Prostate gland (tissue), 2 donors: Measurements from ENCODE around the gene INPP5J. TPM values are rescaled to one million over a fixed set of nuclear protein-coding genes. Genes with fewer than 3 reads are reported as not detected.
"Not testable (repeated sequence)": the region's sequence is repeated elsewhere in the genome, so short reads cannot be mapped to it uniquely, and the experiment has no call there.

Experiments used
- DNase-seq: peaks from one replicate; pipeline ENCODE4 v3.0.0-alpha.2; 2019; ENCODE audit warnings: low spot score
- H3K27ac ChIP-seq, 2 donors: fragments of 200-600 bp; sonication (generic); 2 replicates each; pipeline ENCODE4 v1.5.1; 2017 to 2019
- H3K27me3 ChIP-seq: fragments of 200-600 bp; sonication (generic); replicated peaks from 2 replicates; pipeline ENCODE4 v1.5.1; 2019; ENCODE audit not compliant: insufficient read depth
- H3K36me3 ChIP-seq, 2 donors: fragments of 200-600 bp; sonication (generic); 1 replicate in 1 of 2; 2 replicates in 1 of 2; pipeline versions ENCODE4 v1.5.1 to v1.8.1; 2017 to 2019
- H3K4me1 ChIP-seq: fragments of 200-600 bp; sonication (generic); replicated peaks from 2 replicates; pipeline ENCODE4 v1.5.1; 2019
- H3K4me3 ChIP-seq, 2 donors: fragments of 200-600 bp; sonication (generic); 2 replicates each; pipeline ENCODE4 v1.5.1; 2017 to 2019
- H3K9me3 ChIP-seq: fragments of 200-600 bp; sonication (generic); 2 replicates; pipeline ENCODE4 v1.5.1; 2017
- CTCF ChIP-seq, 4 experiments: fragments of 200-600 bp in 2 of 4; fragments of 450-650 bp in 2 of 4; sonication (generic) in 2 of 4; IDR thresholded peaks; 1 replicate in 3 of 4; 2 replicates in 1 of 4; pipeline ENCODE4 v1.5.1; 2016 to 2019; ENCODE audit warnings: antibody characterized with exemption in 4 of 4, mild to moderate bottlenecking in 2 of 4, moderate library complexity in 2 of 4
- POLR2A ChIP-seq: fragments of 450-650 bp; IDR thresholded peaks from one replicate; pipeline ENCODE4 v1.6.1; 2016; ENCODE audit warnings: antibody characterized with exemption, mild to moderate bottlenecking
- POLR2AphosphoS5 ChIP-seq: sonication (generic); formaldehyde crosslinking; IDR thresholded peaks from one replicate; pipeline ENCODE4 v1.6.1; 2017; ENCODE audit warnings: antibody characterized with exemption
- WGBS: methylation state at CpG from one replicate; pipeline ENCODE4 v1.1.5; 2018; 5-methylcytosine and 5-hydroxymethylcytosine counted together
- intact Hi-C: fragments of 100-400 bp; cut with DNase I; formaldehyde crosslinking; loops from one replicate; pipeline ENCODE4 v1.14.2; 2022
- total RNA-seq, 2 donors: library from RNA; depleted of rRNA; stranded (reverse); fragments of >200 nt; gene quantifications; one replicate each; pipeline ENCODE4 v1.1.0, GENCODE V29; 2016

INPP5J gene, protein sequence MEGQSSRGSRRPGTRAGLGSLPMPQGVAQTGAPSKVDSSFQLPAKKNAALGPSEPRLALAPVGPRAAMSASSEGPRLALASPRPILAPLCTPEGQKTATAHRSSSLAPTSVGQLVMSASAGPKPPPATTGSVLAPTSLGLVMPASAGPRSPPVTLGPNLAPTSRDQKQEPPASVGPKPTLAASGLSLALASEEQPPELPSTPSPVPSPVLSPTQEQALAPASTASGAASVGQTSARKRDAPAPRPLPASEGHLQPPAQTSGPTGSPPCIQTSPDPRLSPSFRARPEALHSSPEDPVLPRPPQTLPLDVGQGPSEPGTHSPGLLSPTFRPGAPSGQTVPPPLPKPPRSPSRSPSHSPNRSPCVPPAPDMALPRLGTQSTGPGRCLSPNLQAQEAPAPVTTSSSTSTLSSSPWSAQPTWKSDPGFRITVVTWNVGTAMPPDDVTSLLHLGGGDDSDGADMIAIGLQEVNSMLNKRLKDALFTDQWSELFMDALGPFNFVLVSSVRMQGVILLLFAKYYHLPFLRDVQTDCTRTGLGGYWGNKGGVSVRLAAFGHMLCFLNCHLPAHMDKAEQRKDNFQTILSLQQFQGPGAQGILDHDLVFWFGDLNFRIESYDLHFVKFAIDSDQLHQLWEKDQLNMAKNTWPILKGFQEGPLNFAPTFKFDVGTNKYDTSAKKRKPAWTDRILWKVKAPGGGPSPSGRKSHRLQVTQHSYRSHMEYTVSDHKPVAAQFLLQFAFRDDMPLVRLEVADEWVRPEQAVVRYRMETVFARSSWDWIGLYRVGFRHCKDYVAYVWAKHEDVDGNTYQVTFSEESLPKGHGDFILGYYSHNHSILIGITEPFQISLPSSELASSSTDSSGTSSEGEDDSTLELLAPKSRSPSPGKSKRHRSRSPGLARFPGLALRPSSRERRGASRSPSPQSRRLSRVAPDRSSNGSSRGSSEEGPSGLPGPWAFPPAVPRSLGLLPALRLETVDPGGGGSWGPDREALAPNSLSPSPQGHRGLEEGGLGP
- 10 to 100 TPM; 14.4 to 33.3 TPM for total RNA-seq

- H3K27me3 ChIP-seq: no peaks in the 10 kb centered on the region
- intact Hi-C loops: no loop called here
- TF ChIP-seq POLR2AphosphoS5 (peak; percentile 27), POLR2A (peak; percentile 42), CTCF (IDR thresholded peaks at IDR 0.05) (no peak)
- H3K4me1 ChIP-seq: peaks cover 12% of the 10 kb centered on the region
- peak within 1 kb of the TSS; percentile 33 to 39 for H3K4me3 ChIP-seq
- peak within 1 kb of the TSS; percentile 28 to 60 for H3K27ac ChIP-seq
- peak; percentile 55 for DNase-seq
- H3K36me3 ChIP-seq: no peaks in the 10 kb centered on the region
- 12% methylated on average over 5 of the region's 10 CpGs for whole genome bisulfite sequencing
- H3K9me3 ChIP-seq: no peaks in the 10 kb centered on the region
These were observed at the start of gene INPP5J for GRCh38 chr22:31122532-31123291. INPP5J (plus strand) TSS chr22:31122966; CDS start chr22:31123015, 49 bp downstream.

DNA sequence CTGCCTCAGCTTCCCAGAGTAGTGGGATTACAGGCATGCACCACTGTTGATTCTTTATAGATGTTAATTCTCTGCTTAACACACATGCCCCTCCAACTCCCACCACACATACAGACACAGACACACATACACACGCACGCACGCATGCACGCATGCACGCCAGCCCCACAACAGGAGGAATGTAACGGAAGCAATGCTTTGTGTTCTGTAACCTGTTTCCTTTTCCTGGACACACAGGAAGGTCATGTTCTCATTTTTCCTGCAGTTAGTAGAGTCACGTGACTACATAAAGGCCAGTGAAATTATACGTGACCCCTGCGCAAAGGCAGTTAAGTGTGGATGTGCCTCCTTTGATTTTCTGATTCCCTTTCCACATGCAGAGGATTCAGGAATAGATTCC is 49.6 kb upstream of the INPP5J start:
- H3K27me3 ChIP-seq, H3K4me1 ChIP-seq, intact Hi-C loops, DNase-seq, H3K36me3 ChIP-seq, H3K4me3 ChIP-seq, H3K27ac ChIP-seq, H3K9me3 ChIP-seq: not testable (repeated sequence)
- WGBS: 76% methylated on average over 9 of the region's 9 CpGs

GRCh38 chr22:31073545-31074145 is 49.1 kb upstream of the INPP5J start:
- DNase-seq, H3K27me3 ChIP-seq, H3K36me3 ChIP-seq, intact Hi-C loops, H3K4me3 ChIP-seq, H3K9me3 ChIP-seq, H3K4me1 ChIP-seq, H3K27ac ChIP-seq: not testable (repeated sequence)
- 94% methylated on average over 4 of the region's 5 CpGs for WGBS

DNA sequence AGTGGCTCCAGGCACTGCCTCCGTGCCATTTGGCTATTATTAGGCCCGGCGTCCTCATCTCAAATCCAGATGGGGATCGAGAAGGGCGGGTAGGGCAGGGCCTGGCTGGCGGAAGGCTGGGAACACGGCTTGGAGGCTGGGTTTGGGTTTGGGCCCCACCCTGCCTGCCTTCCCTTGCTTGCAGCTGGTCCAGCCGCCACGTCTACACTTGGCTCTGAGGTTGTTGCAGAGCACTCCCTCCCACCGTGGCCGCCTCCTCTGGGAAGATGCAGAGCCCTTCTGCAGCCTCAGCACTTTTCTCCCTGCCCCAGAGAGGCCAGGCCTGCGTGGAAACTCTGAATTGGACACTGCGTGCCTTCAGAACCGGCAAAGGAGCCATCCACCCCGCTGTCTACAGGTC is 46.8 kb upstream of the INPP5J start:
- WGBS: 44% methylated on average over 14 of the region's 15 CpGs
- H3K9me3 ChIP-seq: no peaks in the 10 kb centered on the region
- intact Hi-C loops: no loop called here
- H3K27ac ChIP-seq: peak overlapping the region in 1 of 2 donors; percentile 53
- H3K36me3 ChIP-seq: no peaks in the 10 kb centered on the region
- H3K27me3 ChIP-seq: no peaks in the 10 kb centered on the region
- no peaks in the 10 kb centered on the region for H3K4me1 ChIP-seq
- TF ChIP-seq POLR2AphosphoS5: peak; percentile 19
- TF ChIP-seq POLR2A: no peak
- DNase-seq: no peak
- H3K4me3 ChIP-seq: no peak overlapping the region

- DNase-seq: no peak
- Histone ChIP-seq H3K4me3 (no peak overlapping the region), H3K27ac (no peak overlapping the region), H3K4me1 (peaks cover 9% of the 10 kb centered on the region), H3K27me3 (no peaks in the 10 kb centered on the region), H3K36me3 (no peaks in the 10 kb centered on the region), H3K9me3 (no peaks in the 10 kb centered on the region)
- TF ChIP-seq CTCF (IDR thresholded peaks at IDR 0.05) (no peak), POLR2AphosphoS5 (no peak), POLR2A (no peak)
- intact Hi-C loops: no loop called here
- 79% methylated on average over 6 of the region's 6 CpGs for WGBS
These were observed 45.1 kb upstream of the INPP5J start for GRCh38 chr22:31077681-31078080.

GRCh38 chr22:31078389-31078788 is 44.4 kb upstream of the INPP5J start:
- intact Hi-C loops, H3K27ac ChIP-seq, DNase-seq: not testable (repeated sequence)

More at GRCh38 chr22:31078389-31078788, 44.4 kb upstream of the INPP5J start:
- peaks cover 11% of the 10 kb centered on the region for H3K4me1 ChIP-seq
- not testable (repeated sequence) for H3K36me3 ChIP-seq, H3K27me3 ChIP-seq, H3K4me3 ChIP-seq, H3K9me3 ChIP-seq
- 93% methylated on average over 2 of the region's 2 CpGs for WGBS
